GM12878 (cell line): ENCODE results near the gene ERN2. TPM values are rescaled to one million over a fixed set of nuclear protein-coding genes. Genes with fewer than 3 reads are reported as not detected.

ENCODE experiments used
- ATAC-seq: fragments of 200-7000 bp; cut with Tn5 transposase; 3 replicates; pipeline ENCODE4 v1.9.1; 2020; ENCODE audit warnings: mild to moderate bottlenecking, moderate library complexity
- BruUV-seq: library from RNA; stranded (reverse); fragments of 400-500 nt; replicated peaks from 2 replicates; lab custom pipeline; 2021; lab: Mats Ljungman, UMichigan
- CTCF ChIA-PET: fragments of 300-600 bp; sonication (Branson Sonifier 250); formaldehyde crosslinking; extraction: SDS; loops from one replicate; lab custom pipeline; 2021; ENCODE audit warnings: inconsistent platforms; lab: Yijun Ruan, JAX
- POLR2A ChIA-PET: fragments of 350-600 bp; formaldehyde crosslinking; extraction: SDS; loops from one replicate; lab custom pipeline; 2021; ENCODE audit warnings: inconsistent platforms; lab: Charles Lee
- RAD21 ChIA-PET: fragments of 300-600 bp; sonication (Branson Sonifier 250); formaldehyde crosslinking; loops from one replicate; lab custom pipeline; 2023; ENCODE audit warnings: antibody characterized with exemption; ENCODE audit not compliant: unreplicated experiment; lab: Charles Lee
- SMC1A ChIA-PET: fragments of 300-600 bp; sonication (Branson Sonifier 250); formaldehyde crosslinking; loops from one replicate; lab custom pipeline; 2023; ENCODE audit not compliant: unreplicated experiment, uncharacterized antibody; lab: Charles Lee
- DNase-seq: peaks from one replicate; pipeline ENCODE4 v3.0.0-alpha.2; 2011; ENCODE audit warnings: low read depth, low spot score
- FAIRE-seq: peaks from 3 replicates; lab custom pipeline; 2011; peaks lifted over from hg19 to GRCh38; lab: Jason Lieb, UNC
- H2AFZ ChIP-seq: 2 replicates; pipeline ENCODE4 v1.6.0; 2011; ENCODE audit warnings: low read depth, low read length, control low read depth; ENCODE audit not compliant: control insufficient read depth
- H3K27ac ChIP-seq: 2 replicates; pipeline ENCODE4 v1.5.1; 2011; ENCODE audit warnings: control low read depth; ENCODE audit not compliant: control insufficient read depth, insufficient read depth
- H3K27me3 ChIP-seq, 2 experiments: replicated peaks in 1 of 2; 2 replicates each; pipeline versions ENCODE4 v1.6.0 to v1.6.1; 2011; ENCODE audit warnings: low read length in 1 of 2; ENCODE audit not compliant: control insufficient read depth in 2 of 2, insufficient read depth in 2 of 2
- H3K36me3 ChIP-seq, 2 experiments: 2 replicates each; pipeline ENCODE4 v1.5.1; 2011; ENCODE audit warnings: low read length in 1 of 2; ENCODE audit not compliant: control insufficient read depth in 2 of 2, insufficient read depth in 2 of 2
- H3K4me1 ChIP-seq: 2 replicates; pipeline ENCODE4 v1.6.1; 2011; ENCODE audit warnings: mild to moderate bottlenecking, low read length, moderate library complexity, mixed read lengths; ENCODE audit not compliant: control insufficient read depth, insufficient read depth
- H3K4me2 ChIP-seq: 2 replicates; pipeline ENCODE4 v1.6.0; 2011; ENCODE audit warnings: control low read depth; ENCODE audit not compliant: control insufficient read depth, insufficient read depth
- H3K4me3 ChIP-seq: fragments of 200-600 bp; sonication (generic); 2 replicates; pipeline ENCODE4 v1.5.1; 2016
- H3K79me2 ChIP-seq: 2 replicates; pipeline ENCODE4 v1.6.0; 2011; ENCODE audit warnings: low read length; ENCODE audit not compliant: control insufficient read depth, insufficient read depth
- H3K9ac ChIP-seq: 2 replicates; pipeline ENCODE4 v1.8.0; 2011; ENCODE audit warnings: low read length, control low read depth, mixed read lengths; ENCODE audit not compliant: control insufficient read depth, insufficient read depth
- H3K9me3 ChIP-seq: replicated peaks from 3 replicates; pipeline ENCODE4 v1.5.1; 2011; ENCODE audit warnings: mild to moderate bottlenecking, low read length; ENCODE audit not compliant: control insufficient read depth, insufficient read depth
- H4K20me1 ChIP-seq: 2 replicates; pipeline ENCODE4 v1.6.0; 2011; ENCODE audit not compliant: control insufficient read depth, insufficient read depth
- BACH1 ChIP-seq: fragments of 450-650 bp; IDR thresholded peaks from 2 replicates; pipeline ENCODE4 v1.6.1; 2017; ENCODE audit warnings: mild to moderate bottlenecking, borderline replicate concordance
- CREB1 ChIP-seq: IDR thresholded peaks from 2 replicates; pipeline ENCODE4 v1.6.1; 2012; ENCODE audit warnings: low read depth, mild to moderate bottlenecking, inconsistent platforms
- EGR1 ChIP-seq, 2 experiments: IDR thresholded peaks; 1 replicate in 1 of 2; 2 replicates in 1 of 2; pipeline ENCODE4 v1.6.1; 2011 to 2012; ENCODE audit warnings: low read depth in 2 of 2, low read length in 2 of 2, borderline replicate concordance in 1 of 2, mild to moderate bottlenecking in 1 of 2, moderate library complexity in 1 of 2
- GABPA ChIP-seq: IDR thresholded peaks from 2 replicates; pipeline ENCODE4 v1.6.1; 2014; ENCODE audit warnings: antibody characterized with exemption, low read depth, mild to moderate bottlenecking, inconsistent platforms
- HDGF ChIP-seq: fragments of 450-650 bp; IDR thresholded peaks from 2 replicates; pipeline ENCODE4 v1.6.1; 2016; ENCODE audit warnings: antibody characterized with exemption
- NRF1 ChIP-seq: conservative IDR thresholded peaks from 2 replicates; pipeline ENCODE4 v1.6.1; 2011; ENCODE audit warnings: mild to moderate bottlenecking, low read depth, low read length, improper control_type of control experiment
- SMAD5 ChIP-seq: IDR thresholded peaks from 2 replicates; pipeline ENCODE4 v1.6.1; 2016; ENCODE audit warnings: antibody characterized with exemption, low read depth
- SP1 ChIP-seq: IDR thresholded peaks from one replicate; pipeline ENCODE4 v1.6.1; 2011; ENCODE audit warnings: low read depth, low read length
- SREBF2 ChIP-seq: IDR thresholded peaks from 2 replicates; pipeline ENCODE4 v1.6.1; 2012; ENCODE audit warnings: mild to moderate bottlenecking, low read length
- SUPT20H ChIP-seq: IDR thresholded peaks from 2 replicates; pipeline ENCODE4 v1.6.1; 2011; ENCODE audit warnings: low read depth, mild to moderate bottlenecking, low read length, moderate library complexity, borderline replicate concordance; ENCODE audit not compliant: control insufficient read depth
- TARDBP ChIP-seq: IDR thresholded peaks from 2 replicates; pipeline ENCODE4 v1.6.1; 2016; ENCODE audit warnings: borderline replicate concordance
- TBL1XR1 ChIP-seq: IDR thresholded peaks from 2 replicates; pipeline ENCODE4 v1.6.1; 2012; ENCODE audit warnings: low read depth, low read length, improper control_type of control experiment
- ZNF384 ChIP-seq: IDR thresholded peaks from 2 replicates; pipeline ENCODE4 v1.6.1; 2012; ENCODE audit warnings: low read depth, mild to moderate bottlenecking, low read length, improper control_type of control experiment, borderline replicate concordance
- WGBS: methylation state at CpG from one replicate; pipeline ENCODE4 v1.1.6; 2016; ENCODE audit warnings: low lambda C conversion rate; ENCODE audit not compliant: insufficient replicate concordance, insufficient coverage; ENCODE audit errors: missing lambda C conversion rate; 5-methylcytosine and 5-hydroxymethylcytosine counted together
- in situ Hi-C: fragments of 300-500 bp; cut with MboI; formaldehyde crosslinking; loops from 9 replicates; pipeline ENCODE4 v1.14.3; 2018; ENCODE audit warnings: mixed read lengths
- intact Hi-C: fragments of 100-400 bp; cut with micrococcal nuclease; formaldehyde crosslinking; loops from one replicate; pipeline ENCODE4 v1.14.2; 2022; ENCODE audit not compliant: unreplicated experiment
- polyA plus RNA-seq, 11 experiments: library from polyadenylated mRNA; depleted of rRNA in 4 of 11; unstranded in 6 of 11; stranded (reverse) in 5 of 11; fragments of >200 nt; fragmentation: Nextera tagmentation in 4 of 11; fragmentation: Illumina TruSeq in 1 of 11; extraction: Ambion mirVana in 4 of 11; extraction: Trizol in 1 of 11; gene quantifications; 1 replicate in 1 of 11; 2 replicates in 10 of 11; pipeline versions ENCODE4 v1.2.1 to v1.2.3, GENCODE V29; 2011 to 2016; ENCODE audit warnings: inconsistent platforms in 2 of 11, missing spikeins in 2 of 11, low read depth in 1 of 11
- total RNA-seq, 4 experiments: library from RNA; depleted of rRNA in 3 of 4; stranded (reverse); fragments of >200 nt in 3 of 4; fragmentation: Illumina TruSeq in 1 of 4; extraction: Trizol in 1 of 4; gene quantifications; 2 replicates each; pipeline versions ENCODE4 v1.2.1 to v1.2.3, GENCODE V29; 2013 to 2021
- TF ChIP-seq, protein P1 (sequence below): fragments of 450-650 bp; IDR thresholded peaks from 2 replicates; pipeline ENCODE4 v1.6.1; 2018; ENCODE audit warnings: mild to moderate bottlenecking, low read depth, moderate library complexity; ENCODE audit not compliant: partially characterized antibody

Gene ERN2
- total and polyA plus RNA-seq, 10 of the 15 experiments (the other 5 are each of a cell fraction or from before 2014, with no cell fraction given), result 0.06 to 0.95 (median 0.36) TPM; not detected in 5

DNA sequence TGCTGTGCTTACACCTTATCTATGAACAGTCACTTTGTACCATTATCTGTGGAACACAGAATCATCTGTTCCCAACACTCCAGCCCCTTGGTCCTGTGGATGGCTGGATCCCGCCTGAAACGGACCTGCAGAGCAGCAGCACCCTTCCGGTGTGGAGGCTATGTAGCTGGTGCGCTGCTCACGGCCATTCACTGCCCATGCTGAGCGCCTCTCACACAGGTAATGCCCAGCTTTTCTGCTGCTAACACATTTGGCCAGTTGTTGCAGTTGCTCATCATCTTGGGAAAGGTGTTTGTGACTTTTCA, 45.7 kb downstream of the ERN2 start:
- no peak for FAIRE-seq
- Histone ChIP-seq H3K4me1 (peaks cover 26% of the 10 kb centered on the region), H4K20me1 (peaks cover 6% of the 10 kb centered on the region; the same call in 1 of the 2 replicates)
- TF ChIP-seq TBL1XR1, result no peak
- TF ChIP-seq ZNF384, result no peak
- no peak for TF ChIP-seq GABPA
- TF ChIP-seq SMAD5, result no peak
- TF ChIP-seq, all 136 proteins: peak for 0
- intact Hi-C loops (no loop called here), in situ Hi-C loops (no loop called here)
- H3K27ac ChIP-seq, result no peak overlapping the region
- ATAC-seq (no peak), DNase-seq (no peak)
- CTCF ChIA-PET, result interaction anchor here (0.9 to 5.1 kb wide), 2 partner anchors 11 to 16 kb away, joined by 3 to 26 read pairs; partner anchors contain the start of gene PLK1
- BruUV-seq, result no TSS peak
- H3K79me2 ChIP-seq, result peaks cover 2% of the 10 kb centered on the region; the same call in 1 of the 2 replicates
- no peaks in the 10 kb centered on the region for H3K9me3 ChIP-seq
- no peak overlapping the region for H2AFZ ChIP-seq
- SMC1A ChIA-PET, result interaction anchor here (0.9 to 1.1 kb wide), 3 partner anchors 22 to 136 kb away, joined by 3 read pairs; no protein-coding TSS in a partner anchor
- POLR2A ChIA-PET, result no interaction called here
- no peak overlapping the region for H3K4me3 ChIP-seq
- RAD21 ChIA-PET, result no interaction called here
- H3K36me3 ChIP-seq, result peaks cover 13 to 23% of the 10 kb centered on the region in 2 experiments
- H3K9ac ChIP-seq, result no peak overlapping the region
- H3K4me2 ChIP-seq, result no peak overlapping the region
- 98% methylated on average over 6 of the region's 6 CpGs for WGBS
- H3K27me3 ChIP-seq, result no peaks in the 10 kb centered on the region

GRCh38 chr16:23666571-23667354, 46.3 kb downstream of the ERN2 start:
- H3K36me3 ChIP-seq, result peaks cover 16 to 28% of the 10 kb centered on the region in 2 experiments
- ChIA-PET SMC1A (interaction anchor here (0.9 to 1.1 kb wide), 2 partner anchors 23 to 137 kb away, joined by 3 read pairs; no protein-coding TSS in a partner anchor), CTCF (interaction anchor here (0.9 to 5.1 kb wide), 2 partner anchors 11 to 15 kb away, joined by 3 to 26 read pairs; partner anchors contain the start of gene PLK1), POLR2A (no interaction called here), RAD21 (no interaction called here)
- intact Hi-C loops, result no loop called here
- H3K9me3 ChIP-seq, result no peaks in the 10 kb centered on the region
- H2AFZ ChIP-seq, result no peak overlapping the region
- FAIRE-seq, result no peak
- H3K27ac ChIP-seq, result no peak overlapping the region
- no peak for ATAC-seq
- H3K27me3 ChIP-seq, result no peaks in the 10 kb centered on the region
- DNase-seq, result no peak
- H3K9ac ChIP-seq, result no peak overlapping the region
- 90% methylated on average over 7 of the region's 7 CpGs for WGBS
- in situ Hi-C loops, result no loop called here
- peaks cover 2% of the 10 kb centered on the region; the same call in 1 of the 2 replicates for H3K79me2 ChIP-seq
- H4K20me1 ChIP-seq, result peaks cover 6% of the 10 kb centered on the region; the same call in 1 of the 2 replicates
- H3K4me3 ChIP-seq, result no peak overlapping the region
- H3K4me1 ChIP-seq, result peaks cover 25% of the 10 kb centered on the region
- BruUV-seq, result no TSS peak
- no peak overlapping the region for H3K4me2 ChIP-seq
- TF ChIP-seq SUPT20H (no peak), NRF1 (no peak), CREB1 (no peak), SREBF2 (no peak), HDGF (no peak), EGR1 (IDR thresholded peaks at IDR 0.05; ENCODE audit: borderline replicate concordance in 1 of 2, low read depth in 2 of 2, low read length in 2 of 2) (no peak), BACH1 (no peak), TARDBP (no peak), SP1 (no peak)
- TF ChIP-seq, protein P1, sequence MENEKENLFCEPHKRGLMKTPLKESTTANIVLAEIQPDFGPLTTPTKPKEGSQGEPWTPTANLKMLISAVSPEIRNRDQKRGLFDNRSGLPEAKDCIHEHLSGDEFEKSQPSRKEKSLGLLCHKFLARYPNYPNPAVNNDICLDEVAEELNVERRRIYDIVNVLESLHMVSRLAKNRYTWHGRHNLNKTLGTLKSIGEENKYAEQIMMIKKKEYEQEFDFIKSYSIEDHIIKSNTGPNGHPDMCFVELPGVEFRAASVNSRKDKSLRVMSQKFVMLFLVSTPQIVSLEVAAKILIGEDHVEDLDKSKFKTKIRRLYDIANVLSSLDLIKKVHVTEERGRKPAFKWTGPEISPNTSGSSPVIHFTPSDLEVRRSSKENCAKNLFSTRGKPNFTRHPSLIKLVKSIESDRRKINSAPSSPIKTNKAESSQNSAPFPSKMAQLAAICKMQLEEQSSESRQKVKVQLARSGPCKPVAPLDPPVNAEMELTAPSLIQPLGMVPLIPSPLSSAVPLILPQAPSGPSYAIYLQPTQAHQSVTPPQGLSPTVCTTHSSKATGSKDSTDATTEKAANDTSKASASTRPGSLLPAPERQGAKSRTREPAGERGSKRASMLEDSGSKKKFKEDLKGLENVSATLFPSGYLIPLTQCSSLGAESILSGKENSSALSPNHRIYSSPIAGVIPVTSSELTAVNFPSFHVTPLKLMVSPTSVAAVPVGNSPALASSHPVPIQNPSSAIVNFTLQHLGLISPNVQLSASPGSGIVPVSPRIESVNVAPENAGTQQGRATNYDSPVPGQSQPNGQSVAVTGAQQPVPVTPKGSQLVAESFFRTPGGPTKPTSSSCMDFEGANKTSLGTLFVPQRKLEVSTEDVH, result no peak
